Measurements from ENCODE around the gene RASAL2.

- TF ChIP-seq CTCF (IDR thresholded peaks at IDR 0.05), result no peak
- TF ChIP-seq POLR2A (IDR thresholded peaks at IDR 0.05), result no peak
- no peak for TF ChIP-seq EP300 (IDR thresholded peaks at IDR 0.05)
- TF ChIP-seq POLR2AphosphoS5 (IDR thresholded peaks at IDR 0.05), result no peak
Observed at GRCh38 chr1:178374016-178374415, 280.1 kb downstream of the RASAL2 start.
